NB4 (cell line): ENCODE measurements around the gene ASB8.
"Not testable (repeated sequence)": the region's sequence is repeated elsewhere in the genome, so short reads cannot be mapped to it uniquely, and the experiment has no call there.

Experiments
- DNase-seq: peaks from one replicate; pipeline ENCODE4 v3.0.0; 2010; ENCODE audit warnings: low read depth
- H3K4me3 ChIP-seq: one replicate; pipeline ENCODE4 v1.5.1; 2011; ENCODE audit warnings: mild to moderate bottlenecking, low read depth, low read length, moderate library complexity
- MYC ChIP-seq: IDR thresholded peaks from 2 replicates; pipeline ENCODE4 v1.6.1; 2011; ENCODE audit warnings: low read depth, low read length
- POLR2A ChIP-seq: IDR thresholded peaks from 2 replicates; pipeline ENCODE4 v1.6.1; 2011; ENCODE audit warnings: mild to moderate bottlenecking; ENCODE audit not compliant: insufficient read length; ENCODE audit errors: extremely low read depth
- TF ChIP-seq, protein P1 (sequence below): IDR thresholded peaks from 2 replicates; pipeline ENCODE4 v1.6.1; 2011; ENCODE audit warnings: low read depth, low read length
- TF ChIP-seq, protein P2 (sequence below): IDR thresholded peaks from one replicate; pipeline ENCODE4 v1.5.1; 2012; ENCODE audit warnings: low read depth, low read length

ASB8 gene

DNA sequence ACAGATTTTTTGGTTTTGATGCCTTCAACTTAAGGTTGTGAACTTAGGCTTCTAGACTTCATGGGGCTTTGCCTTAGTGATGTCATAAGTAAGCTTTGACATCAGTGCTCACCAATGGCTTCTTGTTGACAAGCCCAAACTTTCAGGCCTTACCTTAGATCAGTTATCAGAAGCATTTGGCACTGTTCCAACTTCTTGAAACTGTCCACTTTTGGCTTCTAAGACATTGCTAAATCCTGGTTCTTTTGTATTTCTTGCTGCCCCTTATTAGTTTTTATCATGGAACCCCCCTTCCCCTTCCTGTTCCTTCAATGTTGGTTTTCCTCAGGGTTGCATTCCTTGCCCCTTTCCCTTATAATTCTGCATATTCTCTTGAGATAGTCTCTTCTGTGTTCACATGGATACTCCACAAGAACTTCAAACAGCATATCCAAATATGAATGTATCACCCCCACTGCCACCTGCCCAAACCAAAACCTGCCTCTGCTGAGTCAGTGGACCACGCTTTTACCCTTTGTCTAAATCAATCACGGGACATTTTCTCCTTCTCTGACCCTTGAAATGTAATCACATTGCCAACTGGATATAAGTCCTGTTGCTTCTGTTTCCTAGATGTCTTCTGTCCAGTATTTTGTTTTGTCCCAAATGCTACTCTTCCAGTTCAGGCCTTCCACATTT is 30.2 kb downstream of the ASB8 start:
- no peak for DNase-seq
- H3K4me3 ChIP-seq, result no peak overlapping the region
- TF ChIP-seq, protein P1, sequence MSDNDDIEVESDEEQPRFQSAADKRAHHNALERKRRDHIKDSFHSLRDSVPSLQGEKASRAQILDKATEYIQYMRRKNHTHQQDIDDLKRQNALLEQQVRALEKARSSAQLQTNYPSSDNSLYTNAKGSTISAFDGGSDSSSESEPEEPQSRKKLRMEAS, result no peak
- TF ChIP-seq MYC, result no peak
- TF ChIP-seq, protein P2, sequence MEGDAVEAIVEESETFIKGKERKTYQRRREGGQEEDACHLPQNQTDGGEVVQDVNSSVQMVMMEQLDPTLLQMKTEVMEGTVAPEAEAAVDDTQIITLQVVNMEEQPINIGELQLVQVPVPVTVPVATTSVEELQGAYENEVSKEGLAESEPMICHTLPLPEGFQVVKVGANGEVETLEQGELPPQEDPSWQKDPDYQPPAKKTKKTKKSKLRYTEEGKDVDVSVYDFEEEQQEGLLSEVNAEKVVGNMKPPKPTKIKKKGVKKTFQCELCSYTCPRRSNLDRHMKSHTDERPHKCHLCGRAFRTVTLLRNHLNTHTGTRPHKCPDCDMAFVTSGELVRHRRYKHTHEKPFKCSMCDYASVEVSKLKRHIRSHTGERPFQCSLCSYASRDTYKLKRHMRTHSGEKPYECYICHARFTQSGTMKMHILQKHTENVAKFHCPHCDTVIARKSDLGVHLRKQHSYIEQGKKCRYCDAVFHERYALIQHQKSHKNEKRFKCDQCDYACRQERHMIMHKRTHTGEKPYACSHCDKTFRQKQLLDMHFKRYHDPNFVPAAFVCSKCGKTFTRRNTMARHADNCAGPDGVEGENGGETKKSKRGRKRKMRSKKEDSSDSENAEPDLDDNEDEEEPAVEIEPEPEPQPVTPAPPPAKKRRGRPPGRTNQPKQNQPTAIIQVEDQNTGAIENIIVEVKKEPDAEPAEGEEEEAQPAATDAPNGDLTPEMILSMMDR, result no peak
- TF ChIP-seq POLR2A, result no peak

DNA sequence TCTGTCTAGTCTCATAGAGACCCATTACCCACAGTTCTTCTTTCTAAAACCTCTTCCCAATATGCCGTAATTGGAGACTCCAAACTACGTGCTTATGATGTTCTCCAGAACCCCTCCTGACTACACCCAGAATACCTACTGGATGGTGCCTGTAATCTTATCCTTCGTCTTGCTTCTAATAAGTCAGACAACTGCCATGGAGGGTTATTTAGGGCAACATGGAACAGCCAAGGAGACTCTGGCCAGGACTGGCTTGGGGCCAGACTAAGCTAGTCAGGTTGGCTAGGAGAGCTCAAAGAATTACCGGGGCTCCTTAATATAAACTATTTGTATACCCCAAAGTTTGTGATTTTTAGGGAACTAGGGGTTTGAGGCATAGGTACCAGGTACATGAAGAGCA is 31.3 kb downstream of the ASB8 start:
- no peak for TF ChIP-seq MYC
- TF ChIP-seq, protein P2, result no peak
- TF ChIP-seq POLR2A, result no peak
- TF ChIP-seq, protein P1, result no peak
- no peak overlapping the region for H3K4me3 ChIP-seq
- DNase-seq, result no peak

DNA sequence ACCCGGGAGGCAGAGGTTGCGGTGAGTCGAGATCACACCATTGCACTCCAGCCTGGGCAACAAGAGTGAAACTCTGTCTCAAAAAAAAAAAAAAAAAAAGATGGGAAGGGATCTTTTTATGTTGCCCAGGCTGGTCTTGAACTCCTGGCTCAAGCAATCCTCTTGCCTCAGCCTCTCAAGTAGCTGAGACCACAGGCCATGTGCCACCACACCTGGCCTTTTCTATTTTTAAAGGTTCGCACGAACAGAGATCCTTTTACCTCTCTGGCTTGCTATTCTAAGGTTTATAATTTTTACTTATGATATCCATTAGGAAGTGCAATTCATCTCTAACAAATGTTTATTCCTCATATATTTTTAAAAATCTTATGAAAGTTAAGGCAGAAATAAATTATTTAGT is 31.8 kb downstream of the ASB8 start:
- DNase-seq, H3K4me3 ChIP-seq: not testable (repeated sequence)

DNA sequence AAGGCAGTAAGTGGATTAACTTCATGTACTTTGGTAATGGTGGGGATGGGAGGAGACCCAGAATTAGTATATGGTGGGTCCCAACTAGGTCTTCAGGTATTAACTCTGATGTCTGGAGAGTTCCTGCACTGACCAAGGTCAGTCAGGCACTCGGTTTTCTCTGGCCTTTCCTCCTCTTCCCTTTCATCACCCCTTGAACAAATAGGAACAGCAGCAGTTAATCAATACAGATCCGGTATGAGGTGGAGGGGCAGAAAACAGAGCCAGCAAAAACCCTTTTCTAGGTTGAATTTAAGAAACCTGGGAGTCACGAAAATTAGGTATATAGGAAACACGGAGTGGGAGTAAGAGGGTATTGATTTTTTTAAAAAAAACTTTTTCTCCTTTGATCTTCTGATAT is 34.1 kb downstream of the ASB8 start:
- no peak overlapping the region for H3K4me3 ChIP-seq
- DNase-seq, result no peak
- TF ChIP-seq, protein P1, result no peak
- TF ChIP-seq, protein P2, result no peak
- TF ChIP-seq MYC (no peak), POLR2A (no peak)

DNA sequence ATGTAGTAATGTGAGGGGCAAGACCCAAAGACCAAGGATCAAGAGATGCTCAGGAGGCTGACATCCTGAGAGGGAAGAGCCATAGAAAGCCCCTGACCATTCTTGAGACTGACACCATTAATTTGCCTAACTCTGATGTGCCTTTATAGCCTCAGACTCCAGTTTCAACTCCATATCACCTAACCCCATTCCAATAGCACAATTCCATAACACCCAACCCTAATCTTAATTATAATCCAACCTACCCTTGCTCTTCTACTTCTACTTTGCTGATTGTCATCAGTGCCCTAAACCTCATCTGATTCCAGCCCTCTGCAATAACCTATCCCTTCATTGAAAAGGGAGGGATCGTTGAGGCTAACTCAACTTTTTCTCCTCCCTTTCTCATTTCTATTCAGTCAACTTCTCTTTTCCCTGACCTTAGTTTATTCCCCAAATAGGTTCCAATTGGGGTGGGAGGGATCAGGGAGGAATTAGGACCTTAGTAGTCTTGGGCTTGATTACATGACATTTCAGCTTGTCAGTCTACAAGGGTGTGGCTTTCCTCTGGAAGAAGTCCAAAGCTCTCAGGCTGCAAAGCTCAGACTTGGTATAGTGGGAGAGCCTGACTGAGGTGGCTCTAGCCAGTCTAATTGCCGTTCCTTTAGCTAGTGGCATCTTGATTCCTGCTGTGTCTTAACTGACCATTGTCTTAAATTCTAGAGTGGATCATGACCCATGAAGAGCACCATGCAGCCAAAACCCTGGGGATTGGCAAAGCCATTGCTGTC is 35.1 kb downstream of the ASB8 start:
- TF ChIP-seq MYC, result no peak
- TF ChIP-seq POLR2A, result no peak
- TF ChIP-seq, protein P1, result no peak
- TF ChIP-seq, protein P2, result no peak
- no peak for DNase-seq
- no peak overlapping the region for H3K4me3 ChIP-seq

DNA sequence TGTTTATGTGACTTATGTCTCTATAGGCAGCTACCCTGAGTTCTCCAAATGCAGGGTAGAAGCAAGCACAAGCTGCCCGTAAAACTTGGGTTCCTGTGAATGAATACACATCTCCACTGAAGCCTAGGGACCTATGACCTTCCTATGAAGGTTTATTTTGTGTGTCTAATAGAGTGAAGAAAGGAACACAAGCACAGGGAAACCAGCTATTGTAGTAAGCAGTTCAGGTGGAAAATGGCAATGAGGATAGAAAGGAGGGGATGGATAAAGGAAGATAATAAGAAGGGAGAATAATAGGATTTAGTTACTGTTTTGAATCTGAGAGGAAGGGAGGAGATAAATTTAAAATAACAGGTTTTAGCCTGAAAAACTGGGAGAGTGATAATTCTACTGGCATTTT is 35.8 kb downstream of the ASB8 start:
- no peak overlapping the region for H3K4me3 ChIP-seq
- TF ChIP-seq, protein P2, result no peak
- TF ChIP-seq MYC (no peak), POLR2A (no peak)
- TF ChIP-seq, protein P1, result no peak
- DNase-seq, result no peak
